SH-SY5Y (cell line): ENCODE results near the gene SGTA.

ENCODE experiments used
- GATA2 ChIP-seq: IDR thresholded peaks from 2 replicates; pipeline ENCODE4 v1.6.1; 2011; ENCODE audit warnings: mild to moderate bottlenecking, low read depth, low read length
- GATA3 ChIP-seq: IDR thresholded peaks from 2 replicates; pipeline ENCODE4 v1.6.1; 2011; ENCODE audit warnings: low read depth, mild to moderate bottlenecking, low read length, moderate library complexity

DNA sequence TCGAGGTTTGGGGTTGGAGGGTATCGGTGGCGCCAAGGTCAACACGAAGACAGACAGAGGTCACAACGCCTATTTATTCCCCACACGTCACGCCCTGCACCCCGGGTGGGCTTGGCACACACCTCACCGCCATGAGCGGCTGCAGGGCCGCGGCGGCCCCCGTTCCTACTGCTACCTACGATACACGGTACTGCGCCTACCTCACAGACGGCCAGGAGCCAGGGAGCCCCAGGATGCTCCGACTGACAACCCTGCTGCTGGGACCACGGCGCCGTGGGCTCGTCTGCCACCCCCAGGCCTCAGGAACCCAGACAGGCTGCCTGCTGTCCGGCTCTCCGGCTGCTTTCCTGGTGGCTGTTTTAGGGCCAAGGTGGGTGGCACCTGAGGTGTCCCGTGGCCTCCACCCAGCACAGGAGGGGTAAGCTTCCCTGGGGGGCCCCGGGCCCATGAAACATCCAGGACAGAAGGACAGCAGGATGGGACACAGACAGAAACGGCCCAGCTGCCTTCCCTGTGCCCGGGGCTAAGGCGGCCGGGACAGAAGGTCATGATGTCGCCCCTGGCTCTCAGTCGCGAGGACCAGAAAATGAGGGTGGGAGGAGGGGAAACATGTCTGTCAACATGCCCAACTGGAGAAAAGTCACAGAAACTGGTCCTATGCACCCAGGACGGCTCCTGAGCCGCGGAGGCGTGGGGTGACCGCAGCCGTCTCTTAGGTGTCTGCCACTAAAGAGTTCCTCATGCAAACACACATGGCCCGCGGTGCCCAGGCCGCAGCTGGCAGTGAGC lies 28.2 kb downstream of the SGTA start:
- no peak for TF ChIP-seq GATA2
- TF ChIP-seq GATA3: no peak
